HCT116 (cell line): ENCODE data around the gene ERBB4. TPM values are rescaled to one million over a fixed set of nuclear protein-coding genes. Genes with fewer than 3 reads are reported as not detected.

ENCODE experiments used
- ATAC-seq: fragments of 200-7000 bp; cut with Tn5 transposase; 2 replicates; pipeline ENCODE4 v1.9.1; 2020; ENCODE audit warnings: mild to moderate bottlenecking, moderate library complexity
- BruUV-seq: library from RNA; stranded (reverse); fragments of 400-500 nt; replicated peaks from 2 replicates; lab custom pipeline; 2021; lab: Mats Ljungman, UMichigan
- CTCF ChIA-PET: fragments of 300-600 bp; sonication (Branson Sonifier 250); formaldehyde crosslinking; loops from one replicate; lab custom pipeline; 2021; ENCODE audit warnings: antibody characterized with exemption; lab: Charles Lee
- POLR2A ChIA-PET: fragments of 300-600, 350-600 bp; sonication (Branson Sonifier 250); formaldehyde crosslinking; loops from one replicate; lab custom pipeline; 2021; ENCODE audit warnings: antibody characterized with exemption; lab: Charles Lee
- RAD21 ChIA-PET, 2 experiments: fragments of 300-600 bp; sonication (Branson Sonifier 250); formaldehyde crosslinking; loops; one replicate each; lab custom pipeline; 2023; ENCODE audit warnings: low total read pairs in 2 of 2; ENCODE audit not compliant: uncharacterized antibody in 2 of 2, unreplicated experiment in 2 of 2, low non-redundant PET in 1 of 2; lab: Charles Lee
- DNase-seq: peaks from one replicate; pipeline ENCODE4 v3.0.0-alpha.2; 2010; ENCODE audit warnings: low read depth, low spot score
- H2AFZ ChIP-seq: fragments of 200-600 bp; shearing (Covaris generic), sonication (generic); 2 replicates; pipeline ENCODE4 v1.6.1; 2017; ENCODE audit warnings: low read depth, mixed run types, mixed read lengths, antibody characterized with exemption, low read length; ENCODE audit not compliant: poor library complexity, severe bottlenecking
- H3K27ac ChIP-seq: 2 replicates; pipeline ENCODE4 v1.5.1; 2012; ENCODE audit warnings: low read depth, low read length
- H3K27me3 ChIP-seq: fragments of 200-600 bp; sonication (generic); 2 replicates; pipeline ENCODE4 v1.6.1; 2016; ENCODE audit warnings: mixed run types, low read length, mixed read lengths; ENCODE audit not compliant: insufficient read depth
- H3K36me3 ChIP-seq, 2 experiments: fragments of 200-500 bp in 1 of 2; fragments of 200-600 bp in 1 of 2; sonication (Bioruptor generic) in 1 of 2; sonication (generic) in 1 of 2; 2 replicates each; pipeline versions ENCODE4 v1.5.1 to v1.6.1; 2014 to 2016; ENCODE audit warnings: low read length in 2 of 2, inconsistent platforms in 1 of 2, mixed read lengths in 1 of 2, mixed run types in 1 of 2; ENCODE audit not compliant: insufficient read depth in 2 of 2, control insufficient read depth in 1 of 2
- H3K4me1 ChIP-seq, 2 experiments: fragments of 200-600 bp in 1 of 2; sonication (generic) in 1 of 2; 2 replicates each; pipeline versions ENCODE4 v1.5.1 to v1.6.1; 2012 to 2017; ENCODE audit warnings: low read length in 2 of 2, inconsistent platforms in 1 of 2, mild to moderate bottlenecking in 1 of 2, mixed read lengths in 1 of 2, mixed run types in 1 of 2, moderate library complexity in 1 of 2; ENCODE audit not compliant: insufficient read depth in 2 of 2, control insufficient read depth in 1 of 2
- H3K4me2 ChIP-seq: fragments of 200-600 bp; sonication (generic); 2 replicates; pipeline ENCODE4 v1.6.1; 2017; ENCODE audit warnings: mixed run types, low read length, mixed read lengths
- H3K4me3 ChIP-seq, 2 experiments: fragments of 200-600 bp in 1 of 2; sonication (generic) in 1 of 2; replicated peaks in 1 of 2; 2 replicates each; pipeline ENCODE4 v1.5.1; 2011 to 2016; ENCODE audit warnings: low read length in 2 of 2, control low read depth in 1 of 2, low read depth in 1 of 2, mild to moderate bottlenecking in 1 of 2, mixed read lengths in 1 of 2, mixed run types in 1 of 2
- H3K79me2 ChIP-seq: fragments of 200-600 bp; sonication (generic); 2 replicates; pipeline ENCODE4 v1.6.1; 2017; ENCODE audit warnings: mild to moderate bottlenecking, mixed run types, low read length, moderate library complexity, mixed read lengths; ENCODE audit not compliant: insufficient read depth
- H3K9ac ChIP-seq: fragments of 200-600 bp; sonication (generic); 2 replicates; pipeline ENCODE4 v1.6.1; 2016; ENCODE audit warnings: low read length, mixed read lengths
- H3K9me2 ChIP-seq: fragments of 200-600 bp; sonication (generic), shearing (Covaris generic); 2 replicates; pipeline ENCODE4 v1.6.1; 2017; ENCODE audit warnings: mixed run types, mild to moderate bottlenecking, moderate library complexity; ENCODE audit not compliant: insufficient read depth
- H3K9me3 ChIP-seq, 2 experiments: fragments of 200-500 bp in 1 of 2; fragments of 200-600 bp in 1 of 2; sonication (Bioruptor generic) in 1 of 2; sonication (generic) in 1 of 2; 2 replicates each; pipeline ENCODE4 v1.6.1; 2014 to 2017; ENCODE audit warnings: low read length in 2 of 2, mixed read lengths in 2 of 2, inconsistent platforms in 1 of 2, low read depth in 1 of 2, mild to moderate bottlenecking in 1 of 2, mixed run types in 1 of 2, moderate library complexity in 1 of 2; ENCODE audit not compliant: control insufficient read depth in 1 of 2, insufficient read depth in 1 of 2
- H4K20me1 ChIP-seq: fragments of 200-600 bp; sonication (generic), shearing (Covaris generic); 2 replicates; pipeline ENCODE4 v1.6.1; 2017; ENCODE audit warnings: mixed run types, mild to moderate bottlenecking, moderate library complexity; ENCODE audit not compliant: insufficient read depth
- ATF3 ChIP-seq: IDR thresholded peaks from 2 replicates; pipeline ENCODE4 v1.6.1; 2012
- CBX3 ChIP-seq: IDR thresholded peaks from 2 replicates; pipeline ENCODE4 v1.6.1; 2012; ENCODE audit warnings: low read depth
- CTCF ChIP-seq, 3 experiments: fragments of 200-600 bp in 1 of 3; sonication (generic) in 1 of 3; IDR thresholded peaks in 2 of 3; conservative IDR thresholded peaks in 1 of 3; 2 replicates each; pipeline ENCODE4 v1.5.1; 2012 to 2017; ENCODE audit warnings: low read depth in 2 of 3, low read length in 2 of 3, antibody characterized with exemption in 1 of 3, borderline replicate concordance in 1 of 3, control low read depth in 1 of 3, mild to moderate bottlenecking in 1 of 3, mixed read lengths in 1 of 3, mixed run types in 1 of 3, moderate library complexity in 1 of 3; ENCODE audit not compliant: insufficient read depth in 1 of 3
- EGR1 ChIP-seq: IDR thresholded peaks from 2 replicates; pipeline ENCODE4 v1.6.1; 2012; ENCODE audit warnings: low read depth
- EZH2 ChIP-seq: fragments of 200-600 bp; sonication (generic); IDR thresholded peaks from 2 replicates; pipeline ENCODE4 v1.6.1; 2017; ENCODE audit warnings: antibody characterized with exemption, mixed run types
- EZH2phosphoT487 ChIP-seq: fragments of 200-600 bp; IDR thresholded peaks from 2 replicates; pipeline ENCODE4 v1.6.1; 2018; ENCODE audit warnings: antibody characterized with exemption, borderline replicate concordance
- FOSL1 ChIP-seq: IDR thresholded peaks from 2 replicates; pipeline ENCODE4 v1.6.1; 2012; ENCODE audit warnings: low read depth
- JUND ChIP-seq: IDR thresholded peaks from 2 replicates; pipeline ENCODE4 v1.6.1; 2012
- MAX ChIP-seq: IDR thresholded peaks from 2 replicates; pipeline ENCODE4 v1.6.1; 2012
- POLR2A ChIP-seq: IDR thresholded peaks from 2 replicates; pipeline ENCODE4 v1.7.0; 2011; ENCODE audit warnings: borderline replicate concordance; ENCODE audit not compliant: insufficient read depth, insufficient read length; ENCODE audit errors: extremely low read depth
- POLR2AphosphoS5 ChIP-seq: IDR thresholded peaks from 2 replicates; pipeline ENCODE4 v1.6.1; 2011; ENCODE audit warnings: mild to moderate bottlenecking, low read depth, low read length, moderate library complexity
- RAD21 ChIP-seq: IDR thresholded peaks from 2 replicates; pipeline ENCODE4 v1.6.1; 2012; ENCODE audit warnings: low read depth, mild to moderate bottlenecking
- REST ChIP-seq: IDR thresholded peaks from 2 replicates; pipeline ENCODE4 v1.6.1; 2012; ENCODE audit warnings: low read depth
- SIN3A ChIP-seq: IDR thresholded peaks from 2 replicates; pipeline ENCODE4 v1.6.1; 2012; ENCODE audit warnings: low read depth
- ZBTB33 ChIP-seq: IDR thresholded peaks from 2 replicates; pipeline ENCODE4 v1.6.1; 2011; ENCODE audit warnings: mild to moderate bottlenecking, low read length, moderate library complexity; ENCODE audit not compliant: insufficient replicate concordance; ENCODE audit errors: extremely low read depth
- ZNF274 ChIP-seq: fragments of 200-500 bp; sonication (Bioruptor generic); IDR thresholded peaks from 2 replicates; pipeline ENCODE4 v1.6.1; 2014; ENCODE audit warnings: mild to moderate bottlenecking, low read depth, low read length, inconsistent platforms
- intact Hi-C: fragments of 100-400 bp; cut with micrococcal nuclease; formaldehyde crosslinking; loops from 2 replicates; pipeline ENCODE4 v1.10.0; 2022
- total RNA-seq: library from RNA; stranded (reverse); gene quantifications from one replicate; pipeline ENCODE4 v1.2.1, GENCODE V29; 2021; ENCODE audit not compliant: unreplicated experiment

Gene ERBB4
- total RNA-seq, 1 experiment from 2014 or later: 0.10 TPM

GRCh38 chr2:212098966-212099365 is 439.6 kb downstream of the ERBB4 start:
- H3K4me3 ChIP-seq: no peak overlapping the region
- no peak overlapping the region for H3K9ac ChIP-seq
- no peak overlapping the region for H3K4me2 ChIP-seq
- no peak overlapping the region for H2AFZ ChIP-seq
- H3K27me3 ChIP-seq: no peaks in the 10 kb centered on the region
- H3K4me1 ChIP-seq: no peaks in the 10 kb centered on the region
- H3K27ac ChIP-seq: no peak overlapping the region
- no peaks in the 10 kb centered on the region for H3K9me2 ChIP-seq
- RAD21 ChIA-PET: no interaction called here
- H3K36me3 ChIP-seq: no peaks in the 10 kb centered on the region
- no peak for DNase-seq
- CTCF ChIA-PET: no interaction called here
- H3K9me3 ChIP-seq: no peaks in the 10 kb centered on the region
- no peaks in the 10 kb centered on the region for H3K79me2 ChIP-seq
- intact Hi-C loops: no loop called here
- H4K20me1 ChIP-seq: no peaks in the 10 kb centered on the region
- POLR2A ChIA-PET: no interaction called here
- TF ChIP-seq EGR1: no peak
- no peak for TF ChIP-seq EZH2phosphoT487
- TF ChIP-seq ZBTB33: no peak
- TF ChIP-seq CTCF (IDR thresholded peaks at IDR 0.05 in 2 of 3, conservative IDR thresholded peaks at IDR 0.05 in 1 of 3; ENCODE audit: borderline replicate concordance in 1 of 3, insufficient read depth in 1 of 3, low read depth in 2 of 3, low read length in 2 of 3): no peak
- TF ChIP-seq POLR2A: no peak
- no peak for TF ChIP-seq EZH2
- TF ChIP-seq RAD21: no peak
- no peak for TF ChIP-seq JUND
- no peak for TF ChIP-seq FOSL1
- no peak for TF ChIP-seq REST
- no peak for TF ChIP-seq CBX3
- TF ChIP-seq SIN3A: no peak
- no peak for TF ChIP-seq ATF3
- TF ChIP-seq ZNF274: no peak
- no peak for TF ChIP-seq MAX
- no peak for TF ChIP-seq POLR2AphosphoS5
- TF ChIP-seq, all 23 proteins: peak for 0
- no TSS peak for BruUV-seq
- no peak for ATAC-seq
